Measurements from ENCODE around the gene STING1. TPM values are rescaled to one million over a fixed set of nuclear protein-coding genes. Genes with fewer than 3 reads are reported as not detected.
"Not testable (repeated sequence)": the region's sequence is repeated elsewhere in the genome, so short reads cannot be mapped to it uniquely, and the experiment has no call there.

The STING1 gene
- total RNA-seq: 100 to 1,000 TPM; 136 to 140 TPM

DNA sequence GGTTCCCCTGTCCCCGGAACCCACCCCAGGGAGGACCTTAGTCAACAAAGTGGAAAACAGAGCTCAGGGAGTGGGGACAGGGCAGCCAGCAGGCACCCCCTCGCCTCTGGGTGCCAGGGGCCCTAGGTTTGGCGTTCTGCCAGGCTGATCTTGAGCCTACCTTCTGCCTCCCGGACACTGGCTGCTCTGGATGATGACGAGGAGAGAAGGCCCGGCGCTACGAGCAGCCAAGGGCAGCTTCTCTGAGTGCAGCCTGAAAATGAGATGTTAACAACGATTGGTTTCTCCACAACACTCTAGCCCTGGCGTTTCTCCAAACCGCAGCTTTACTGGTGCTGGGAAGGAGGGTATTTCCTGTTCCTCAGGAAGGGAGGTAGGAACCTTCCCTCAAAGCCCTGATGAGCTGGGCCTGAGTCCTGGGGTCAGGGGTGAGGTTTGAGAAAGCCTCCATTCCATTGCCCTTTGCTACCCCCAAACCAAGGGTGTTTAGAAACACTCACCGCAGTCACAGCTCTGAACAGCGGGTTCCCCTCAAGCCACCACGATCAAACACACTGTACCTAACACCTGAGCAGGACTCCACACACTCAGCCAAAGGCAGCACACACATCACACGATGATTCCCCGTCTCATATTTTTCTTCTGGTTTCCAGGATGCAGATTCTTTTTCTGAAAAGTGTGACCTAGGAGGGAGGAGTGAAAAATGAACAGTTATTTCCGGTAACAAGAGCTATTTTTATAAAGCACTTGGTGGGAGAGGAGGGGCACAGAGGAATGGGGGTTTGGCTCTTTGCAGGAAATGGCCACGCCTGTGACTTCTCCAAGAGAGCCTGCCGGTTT, at the start of gene STING1:
STING1 (minus strand) TSS at position 709 of the 840 bp plus-strand sequence. CDS start 1,054 bp downstream, outside the sequence.
- CTCF ChIA-PET: interaction anchor here (0.6 to 3.5 kb wide), 16 partner anchors 9 to 80 kb away, joined by 3 to 37 read pairs (median 6); partner anchors contain the start of genes DNAJC18 and UBE2D2
- intact Hi-C loops (cut with micrococcal nuclease): loop anchor here (1.0 kb wide), 5 partner anchors 23 to 68 kb away; partner anchors contain the start of gene DNAJC18
- H3K9me3 Mint-ChIP-seq: no peaks in the 10 kb centered on the region
- H3K4me1 Mint-ChIP-seq (ENCODE audit: low read depth): peaks cover 46% of the 10 kb centered on the region
- peaks cover 36% of the 10 kb centered on the region for H3K36me3 Mint-ChIP-seq (ENCODE audit: low read depth)
- H3K27me3 Mint-ChIP-seq (ENCODE audit: low read depth): no peaks in the 10 kb centered on the region
- peak within 1 kb of the TSS; percentile 100 for H3K4me3 Mint-ChIP-seq
- H3K27ac Mint-ChIP-seq: peak within 1 kb of the TSS; percentile 100
- peak; percentile 90 for DNase-seq

DNA sequence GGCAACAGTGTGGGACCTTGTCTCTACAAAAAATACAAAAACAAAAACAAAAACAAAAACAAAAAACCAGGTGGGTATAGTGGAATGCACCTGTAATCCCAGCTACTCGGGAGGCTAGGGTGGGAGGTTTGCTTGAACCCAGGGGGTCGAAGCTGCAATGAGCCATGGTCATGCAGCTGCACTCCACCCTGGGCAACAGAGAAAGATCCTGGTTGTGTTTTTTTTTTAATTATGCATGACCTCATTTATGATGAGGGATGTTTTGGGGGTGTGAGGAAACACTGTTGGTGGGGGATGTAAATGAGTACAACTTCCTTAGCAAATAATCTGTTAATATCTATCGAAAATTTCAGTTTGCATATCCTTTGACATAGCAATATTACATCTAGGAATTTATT, 49.2 kb upstream of the STING1 start:
- no peak for DNase-seq
- CTCF ChIA-PET: interaction anchor here (0.6 to 0.7 kb wide), 2 partner anchors 10 to 122 kb away, joined by 4 read pairs; no protein-coding TSS in a partner anchor
- intact Hi-C loops (cut with micrococcal nuclease): no loop called here
- peaks cover 5% of the 10 kb centered on the region for H3K9me3 Mint-ChIP-seq
- no peak overlapping the region for H3K27ac Mint-ChIP-seq
- no peaks in the 10 kb centered on the region for H3K4me1 Mint-ChIP-seq (ENCODE audit: low read depth)
- H3K36me3 Mint-ChIP-seq (ENCODE audit: low read depth): no peaks in the 10 kb centered on the region
- H3K27me3 Mint-ChIP-seq (ENCODE audit: low read depth): no peaks in the 10 kb centered on the region
- H3K4me3 Mint-ChIP-seq: no peak overlapping the region

DNA sequence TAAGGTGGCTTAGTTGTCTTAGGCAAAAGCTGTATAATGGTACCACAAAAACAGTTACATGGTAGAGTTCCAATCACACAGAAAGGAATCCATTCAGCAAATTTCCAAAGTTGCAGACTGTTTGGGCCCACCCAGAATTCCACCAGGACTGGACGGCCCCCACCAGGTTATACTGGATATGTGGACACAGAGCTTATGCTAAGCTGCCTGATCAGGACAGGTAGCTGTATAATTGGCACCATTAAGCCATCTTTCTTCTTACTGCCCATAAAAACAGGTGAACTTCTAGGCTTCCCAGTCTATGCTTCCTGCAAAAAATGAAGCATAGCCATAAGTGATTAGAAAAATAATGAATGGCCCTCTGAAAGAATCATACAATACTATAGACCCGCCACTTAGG, 47.5 kb upstream of the STING1 start:
- H3K27ac Mint-ChIP-seq; DNase-seq; H3K36me3 Mint-ChIP-seq (ENCODE audit: low read depth); H3K27me3 Mint-ChIP-seq (ENCODE audit: low read depth); H3K4me1 Mint-ChIP-seq (ENCODE audit: low read depth); H3K4me3 Mint-ChIP-seq; intact Hi-C loops (cut with micrococcal nuclease); H3K9me3 Mint-ChIP-seq: not testable (repeated sequence)
- CTCF ChIA-PET: interaction anchor here (0.9 kb wide), 1 partner anchor 103 kb away, joined by 3 read pairs; no protein-coding TSS in a partner anchor

GRCh38 chr5:139528695-139529094, 46.1 kb upstream of the STING1 start:
- H3K9me3 Mint-ChIP-seq; H3K27ac Mint-ChIP-seq; H3K27me3 Mint-ChIP-seq (ENCODE audit: low read depth); intact Hi-C loops (cut with micrococcal nuclease); H3K4me1 Mint-ChIP-seq (ENCODE audit: low read depth); DNase-seq; H3K36me3 Mint-ChIP-seq (ENCODE audit: low read depth); H3K4me3 Mint-ChIP-seq: not testable (repeated sequence)
- CTCF ChIA-PET: interaction anchor here (0.6 to 1.6 kb wide), 3 partner anchors 7 to 258 kb away, joined by 3 to 6 read pairs (median 3); no protein-coding TSS in a partner anchor

DNA sequence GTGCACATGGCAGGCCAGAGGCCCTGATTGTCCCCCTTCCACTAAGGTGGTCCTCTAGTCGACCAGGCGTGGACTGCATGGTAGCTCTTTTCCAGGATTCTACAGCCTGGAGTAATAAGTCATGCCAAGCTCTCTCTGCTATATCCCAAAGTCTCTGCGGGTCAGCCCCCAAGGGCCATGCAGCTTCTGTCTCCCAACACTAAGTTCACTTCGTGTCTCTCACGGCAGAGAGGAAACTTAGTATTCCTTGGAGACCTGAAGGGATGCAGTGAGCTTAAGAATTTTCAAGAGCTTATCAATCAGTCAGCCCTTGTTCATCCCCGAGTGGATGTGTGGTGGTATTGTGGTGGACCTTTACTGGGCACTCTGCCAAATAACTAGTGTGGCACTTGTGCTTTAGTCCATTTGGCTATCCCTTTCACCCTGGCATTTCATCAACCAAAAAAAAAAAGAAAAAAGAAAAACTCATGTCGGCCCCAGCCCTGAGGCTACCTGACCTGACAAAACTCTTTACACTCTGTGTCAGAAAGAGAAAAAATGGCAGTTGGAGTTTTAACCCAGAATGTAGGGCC, 45.4 kb upstream of the STING1 start:
- H3K4me1 Mint-ChIP-seq (ENCODE audit: low read depth); H3K36me3 Mint-ChIP-seq (ENCODE audit: low read depth); intact Hi-C loops (cut with micrococcal nuclease); H3K9me3 Mint-ChIP-seq; H3K4me3 Mint-ChIP-seq; H3K27ac Mint-ChIP-seq; H3K27me3 Mint-ChIP-seq (ENCODE audit: low read depth); DNase-seq: not testable (repeated sequence)
- CTCF ChIA-PET: interaction anchor here (0.6 to 1.6 kb wide), 2 partner anchors 14 to 46 kb away, joined by 6 to 9 read pairs; no protein-coding TSS in a partner anchor

- H3K27me3 Mint-ChIP-seq (ENCODE audit: low read depth); H3K36me3 Mint-ChIP-seq (ENCODE audit: low read depth); intact Hi-C loops (cut with micrococcal nuclease); H3K4me3 Mint-ChIP-seq; DNase-seq; H3K27ac Mint-ChIP-seq; H3K4me1 Mint-ChIP-seq (ENCODE audit: low read depth); H3K9me3 Mint-ChIP-seq; CTCF ChIA-PET: not testable (repeated sequence)
Measured at GRCh38 chr5:139527090-139527470, 44.5 kb upstream of the STING1 start.

GRCh38 chr5:139526309-139527089, 43.9 kb upstream of the STING1 start:
- intact Hi-C loops (cut with micrococcal nuclease); H3K36me3 Mint-ChIP-seq (ENCODE audit: low read depth); H3K27me3 Mint-ChIP-seq (ENCODE audit: low read depth); CTCF ChIA-PET; H3K4me1 Mint-ChIP-seq (ENCODE audit: low read depth); DNase-seq; H3K9me3 Mint-ChIP-seq; H3K4me3 Mint-ChIP-seq; H3K27ac Mint-ChIP-seq: not testable (repeated sequence)

DNA sequence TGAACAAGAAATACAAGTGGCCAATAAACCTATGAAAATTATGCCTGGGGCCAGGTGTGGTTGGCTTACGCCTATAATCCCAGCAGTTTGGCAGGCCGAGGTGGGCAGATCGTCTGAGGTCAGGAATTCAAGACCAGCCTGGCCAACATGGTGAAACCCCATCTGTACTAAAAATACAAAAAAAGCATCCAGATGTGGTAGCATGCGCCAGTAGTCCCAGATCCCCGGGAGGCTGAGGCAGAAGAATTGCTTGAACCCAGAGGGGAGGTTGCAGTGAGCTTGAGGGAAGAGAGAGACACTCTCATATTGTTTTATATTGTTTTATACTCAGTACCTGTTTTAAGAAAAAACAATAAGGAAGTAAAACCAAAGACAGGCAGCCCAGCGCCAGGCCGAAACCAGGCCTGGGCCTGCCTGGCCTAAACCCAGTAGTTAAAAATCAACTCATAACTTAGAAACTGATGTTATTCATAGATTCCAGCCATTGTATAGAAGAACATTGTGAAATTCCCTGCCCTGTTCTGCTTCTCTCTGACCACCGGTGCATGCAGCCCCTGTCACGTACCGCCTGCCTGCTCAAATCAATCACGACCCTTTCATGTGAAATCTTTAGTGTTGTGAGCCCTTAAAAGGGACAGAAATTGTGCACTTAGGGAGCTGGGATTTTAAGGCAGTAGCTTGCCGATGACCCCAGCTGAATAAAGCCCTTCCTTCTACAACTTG, 43.2 kb upstream of the STING1 start:
- intact Hi-C loops (cut with micrococcal nuclease); H3K27me3 Mint-ChIP-seq (ENCODE audit: low read depth); H3K4me1 Mint-ChIP-seq (ENCODE audit: low read depth); H3K4me3 Mint-ChIP-seq; DNase-seq; H3K27ac Mint-ChIP-seq; H3K9me3 Mint-ChIP-seq; H3K36me3 Mint-ChIP-seq (ENCODE audit: low read depth): not testable (repeated sequence)
- CTCF ChIA-PET: interaction anchor here (0.7 kb wide), 1 partner anchor 67 kb away, joined by 4 read pairs; no protein-coding TSS in a partner anchor

DNA sequence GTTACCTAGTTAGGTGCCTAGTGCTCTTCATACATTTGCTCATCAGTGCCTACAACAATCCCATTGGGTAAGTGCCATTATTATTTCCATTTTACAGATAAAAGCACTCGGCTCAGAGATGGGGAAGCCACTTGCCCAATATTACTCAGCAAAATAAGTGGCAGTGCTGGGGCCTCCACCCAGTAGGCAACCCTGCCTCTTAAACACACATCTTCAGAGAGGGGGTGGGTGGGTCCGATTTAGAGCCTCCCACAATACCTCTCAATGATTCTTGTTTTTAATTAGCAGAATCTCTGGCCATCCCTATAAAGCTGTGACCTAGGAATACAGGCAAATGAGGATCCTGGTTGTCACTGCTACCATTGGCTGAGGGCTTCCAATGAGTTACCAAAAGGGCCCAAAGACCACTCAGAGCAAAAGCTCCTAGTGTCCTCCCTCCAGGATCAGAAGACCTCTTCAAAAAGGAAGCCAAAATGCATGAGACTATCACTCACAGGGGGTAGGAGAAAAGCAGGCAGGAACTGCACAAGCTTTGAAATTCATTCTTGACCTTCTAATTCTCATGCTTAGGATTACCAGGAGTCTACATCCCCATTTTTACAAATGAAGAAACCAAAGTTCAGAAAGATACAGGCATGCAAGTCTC, 42.5 kb upstream of the STING1 start:
- H3K4me3 Mint-ChIP-seq: no peak overlapping the region
- CTCF ChIA-PET: interaction anchor here (0.6 to 0.7 kb wide), 2 partner anchors 67 to 188 kb away, joined by 4 to 5 read pairs; no protein-coding TSS in a partner anchor

GRCh38 chr5:139524446-139524845, 41.9 kb upstream of the STING1 start:
- H3K4me3 Mint-ChIP-seq: no peak overlapping the region
- no peaks in the 10 kb centered on the region for H3K27me3 Mint-ChIP-seq (ENCODE audit: low read depth)
- H3K27ac Mint-ChIP-seq: no peak overlapping the region
- DNase-seq: no peak
- intact Hi-C loops (cut with micrococcal nuclease): no loop called here
- H3K36me3 Mint-ChIP-seq (ENCODE audit: low read depth): no peaks in the 10 kb centered on the region
- CTCF ChIA-PET: interaction anchor here (0.6 kb wide), 1 partner anchor 187 kb away, joined by 5 read pairs; no protein-coding TSS in a partner anchor
- no peaks in the 10 kb centered on the region for H3K9me3 Mint-ChIP-seq
- H3K4me1 Mint-ChIP-seq (ENCODE audit: low read depth): no peaks in the 10 kb centered on the region

More for the DNA sequence above, 42.5 kb upstream of the STING1 start:
- no peak for DNase-seq
- Mint-ChIP-seq H3K27me3 (ENCODE audit: low read depth) (no peaks in the 10 kb centered on the region), H3K9me3 (no peaks in the 10 kb centered on the region), H3K27ac (no peak overlapping the region), H3K36me3 (ENCODE audit: low read depth) (no peaks in the 10 kb centered on the region), H3K4me1 (ENCODE audit: low read depth) (no peaks in the 10 kb centered on the region)
- intact Hi-C loops (cut with micrococcal nuclease): no loop called here
